ENCODE results near the gene APC2. TPM values are rescaled to one million over a fixed set of nuclear protein-coding genes. Genes with fewer than 3 reads are reported as not detected.
A peak's percentile ranks its signal among the peaks of the same experiment; 100 is the strongest.

APC2 gene
- total RNA-seq, 1 experiment from 2014 or later, result 1.6 TPM

GRCh38 chr19:1470055-1470304 is 20.1 kb downstream of the APC2 start:
- Histone ChIP-seq H3K4me1 (replicated peaks; ENCODE audit: insufficient read depth) (no peaks in the 10 kb centered on the region), H3K9me3 (ENCODE audit: insufficient read depth, low read depth) (no peaks in the 10 kb centered on the region), H3K36me3 (ENCODE audit: low read depth) (no peaks in the 10 kb centered on the region), H3K27me3 (ENCODE audit: insufficient read depth, low read depth) (no peaks in the 10 kb centered on the region), H4K20me1 (ENCODE audit: insufficient read depth) (no peaks in the 10 kb centered on the region; the same call in none of the 2 replicates), H3K4me2 (peak overlapping the region; percentile 55; the same call in 1 of the 2 replicates), H3F3A (ENCODE audit: insufficient read depth, low read depth) (no peaks in the 10 kb centered on the region), H3K27ac (no peak overlapping the region), H2AFZ (no peak overlapping the region), H3K4me3 (no peak overlapping the region; the same call in 1 of the 2 replicates), H3K9me2 (ENCODE audit: insufficient read depth) (no peaks in the 10 kb centered on the region), H3K79me2 (ENCODE audit: low read depth) (no peaks in the 10 kb centered on the region)
- TF ChIP-seq EZH2 (IDR thresholded peaks at IDR 0.05; ENCODE audit: low read depth), result no peak
- TF ChIP-seq CTCF (conservative IDR thresholded peaks at IDR 0.05), result no peak
- intact Hi-C loops (cut with micrococcal nuclease; ENCODE audit: unreplicated experiment), result no loop called here
- POLR2A ChIA-PET (ENCODE audit: unreplicated experiment), result no interaction called here
- CTCF ChIA-PET, result no interaction called here
- BruUV-seq (replicated peaks), result no TSS peak
- no peak for DNase-seq

GRCh38 chr19:1470305-1471009 is 20.5 kb downstream of the APC2 start:
- TF ChIP-seq CTCF (conservative IDR thresholded peaks at IDR 0.05) (no peak), EZH2 (IDR thresholded peaks at IDR 0.05; ENCODE audit: low read depth) (no peak)
- CTCF ChIA-PET, result no interaction called here

GRCh38 chr19:1471010-1471514 is 21.1 kb downstream of the APC2 start:
- Histone ChIP-seq H3F3A (ENCODE audit: insufficient read depth, low read depth) (no peaks in the 10 kb centered on the region), H3K9me2 (ENCODE audit: insufficient read depth) (no peaks in the 10 kb centered on the region), H3K9me3 (ENCODE audit: insufficient read depth, low read depth) (no peaks in the 10 kb centered on the region), H3K36me3 (ENCODE audit: low read depth) (no peaks in the 10 kb centered on the region), H3K79me2 (ENCODE audit: low read depth) (no peaks in the 10 kb centered on the region), H2AFZ (no peak overlapping the region), H3K4me1 (replicated peaks; ENCODE audit: insufficient read depth) (no peaks in the 10 kb centered on the region), H3K27ac (no peak overlapping the region), H3K4me2 (peak overlapping the region; percentile 55), H3K27me3 (ENCODE audit: insufficient read depth, low read depth) (no peaks in the 10 kb centered on the region), H4K20me1 (ENCODE audit: insufficient read depth) (no peaks in the 10 kb centered on the region; the same call in none of the 2 replicates), H3K4me3 (no peak overlapping the region)
- BruUV-seq (replicated peaks), result no TSS peak
- CTCF ChIA-PET, result no interaction called here
- TF ChIP-seq CTCF (conservative IDR thresholded peaks at IDR 0.05) (no peak), EZH2 (IDR thresholded peaks at IDR 0.05; ENCODE audit: low read depth) (no peak)
- POLR2A ChIA-PET (ENCODE audit: unreplicated experiment), result no interaction called here
- intact Hi-C loops (cut with micrococcal nuclease; ENCODE audit: unreplicated experiment), result no loop called here
- DNase-seq, result no peak

More at GRCh38 chr19:1470305-1471009, 20.5 kb downstream of the APC2 start:
- Histone ChIP-seq H3K4me1 (replicated peaks; ENCODE audit: insufficient read depth) (no peaks in the 10 kb centered on the region), H3F3A (ENCODE audit: insufficient read depth, low read depth) (no peaks in the 10 kb centered on the region), H2AFZ (no peak overlapping the region), H3K4me3 (peak overlapping the region; percentile 31; the same call in 1 of the 2 replicates), H3K36me3 (ENCODE audit: low read depth) (no peaks in the 10 kb centered on the region), H3K79me2 (ENCODE audit: low read depth) (no peaks in the 10 kb centered on the region), H3K27ac (no peak overlapping the region), H3K27me3 (ENCODE audit: insufficient read depth, low read depth) (no peaks in the 10 kb centered on the region), H4K20me1 (ENCODE audit: insufficient read depth) (no peaks in the 10 kb centered on the region; the same call in none of the 2 replicates), H3K4me2 (peak overlapping the region; percentile 55), H3K9me2 (ENCODE audit: insufficient read depth) (no peaks in the 10 kb centered on the region), H3K9me3 (ENCODE audit: insufficient read depth, low read depth) (no peaks in the 10 kb centered on the region)
- POLR2A ChIA-PET (ENCODE audit: unreplicated experiment), result no interaction called here
- intact Hi-C loops (cut with micrococcal nuclease; ENCODE audit: unreplicated experiment), result no loop called here
- no TSS peak for BruUV-seq (replicated peaks)
- peak in 1 of 2 experiments; percentile 48 for DNase-seq

Measured in PC-9 (cell line).